HFFc6 (cell line): ENCODE measurements around the gene ZNF224. TPM values are rescaled to one million over a fixed set of nuclear protein-coding genes. Genes with fewer than 3 reads are reported as not detected.

Source experiments
- DNase-seq: peaks from one replicate; pipeline ENCODE4 v3.0.0-alpha.2; 2018
- H3K27ac Mint-ChIP-seq: 2 replicates; pipeline ENCODE4 v1.8.0; 2020; ENCODE audit warnings: mild to moderate bottlenecking, mixed read lengths
- H3K27me3 Mint-ChIP-seq: 2 replicates; pipeline ENCODE4 v1.8.0; 2021; ENCODE audit warnings: mild to moderate bottlenecking, moderate library complexity, mixed read lengths; ENCODE audit not compliant: insufficient read depth
- H3K36me3 Mint-ChIP-seq: 2 replicates; pipeline ENCODE4 v1.8.0; 2021; ENCODE audit warnings: low read depth, mixed read lengths
- H3K4me1 Mint-ChIP-seq: 2 replicates; pipeline ENCODE4 v1.8.0; 2020; ENCODE audit warnings: low read depth, mixed read lengths
- H3K4me3 Mint-ChIP-seq: 2 replicates; pipeline ENCODE4 v1.8.0; 2020; ENCODE audit warnings: mild to moderate bottlenecking, moderate library complexity, mixed read lengths
- H3K9me3 Mint-ChIP-seq: 2 replicates; pipeline ENCODE4 v1.8.0; 2020; ENCODE audit warnings: mild to moderate bottlenecking, mixed read lengths
- total RNA-seq, 6 experiments: library from RNA; stranded (reverse); fragmentation: NEBNext Ultra II Directional; extraction: Animal tissue kit (Norgen Biotek cat#: 25700); gene quantifications; 2 replicates in 1 of 6; 3 replicates in 5 of 6; pipeline ENCODE4 v1.2.3, GENCODE V29; 2021
- TF ChIP-seq, protein P1 (sequence below): fragments of 200-600 bp; sonication (generic); IDR thresholded peaks from 2 replicates; pipeline ENCODE4 v1.5.0; 2021; ENCODE audit warnings: antibody characterized with exemption, mild to moderate bottlenecking

ZNF224 gene
- total RNA-seq, 6 experiments from 2014 or later = 8.5 to 11.8 (median 10.8) TPM

DNA sequence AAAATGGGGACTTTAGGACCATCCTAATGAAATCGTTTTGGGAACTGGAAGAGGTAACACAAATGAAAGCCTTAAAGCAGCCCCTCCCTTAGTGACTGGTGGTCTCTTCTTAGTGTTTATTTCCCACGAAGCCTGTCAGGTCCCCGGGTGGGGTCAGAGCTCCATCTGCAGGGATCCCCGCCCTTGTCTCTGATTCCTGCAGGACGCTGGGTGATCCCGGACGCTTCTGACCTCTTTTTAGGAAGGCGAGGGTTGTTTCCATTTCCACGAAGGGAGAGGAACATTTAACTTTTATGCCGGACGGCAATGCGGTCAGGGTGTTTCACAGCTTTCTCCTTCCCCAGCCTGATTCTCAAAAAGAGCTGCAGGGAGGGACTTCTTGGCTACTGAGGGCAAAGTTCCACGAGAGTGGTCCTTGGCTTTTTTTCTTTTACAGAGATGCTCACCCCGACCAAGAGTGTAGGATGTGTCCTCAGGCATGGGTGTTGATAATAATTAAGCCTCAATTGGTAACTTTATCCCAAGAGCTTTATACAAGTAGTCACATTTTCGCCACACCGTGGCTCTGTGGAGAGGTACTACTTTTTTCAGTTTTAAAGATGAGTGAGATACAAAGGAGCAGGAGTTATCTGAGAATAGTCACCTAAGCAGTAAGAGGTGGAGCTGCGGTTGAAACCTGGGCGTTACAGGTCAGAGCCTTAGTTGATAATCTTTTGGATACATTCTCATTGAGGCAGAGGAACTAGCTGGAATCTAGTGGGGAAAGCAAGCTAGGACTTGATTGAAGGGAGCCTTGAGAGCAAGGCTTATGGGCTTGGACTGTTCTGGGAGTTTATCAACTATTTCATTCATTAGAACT, 21.4 kb upstream of the ZNF224 start:
- TF ChIP-seq, protein P1, sequence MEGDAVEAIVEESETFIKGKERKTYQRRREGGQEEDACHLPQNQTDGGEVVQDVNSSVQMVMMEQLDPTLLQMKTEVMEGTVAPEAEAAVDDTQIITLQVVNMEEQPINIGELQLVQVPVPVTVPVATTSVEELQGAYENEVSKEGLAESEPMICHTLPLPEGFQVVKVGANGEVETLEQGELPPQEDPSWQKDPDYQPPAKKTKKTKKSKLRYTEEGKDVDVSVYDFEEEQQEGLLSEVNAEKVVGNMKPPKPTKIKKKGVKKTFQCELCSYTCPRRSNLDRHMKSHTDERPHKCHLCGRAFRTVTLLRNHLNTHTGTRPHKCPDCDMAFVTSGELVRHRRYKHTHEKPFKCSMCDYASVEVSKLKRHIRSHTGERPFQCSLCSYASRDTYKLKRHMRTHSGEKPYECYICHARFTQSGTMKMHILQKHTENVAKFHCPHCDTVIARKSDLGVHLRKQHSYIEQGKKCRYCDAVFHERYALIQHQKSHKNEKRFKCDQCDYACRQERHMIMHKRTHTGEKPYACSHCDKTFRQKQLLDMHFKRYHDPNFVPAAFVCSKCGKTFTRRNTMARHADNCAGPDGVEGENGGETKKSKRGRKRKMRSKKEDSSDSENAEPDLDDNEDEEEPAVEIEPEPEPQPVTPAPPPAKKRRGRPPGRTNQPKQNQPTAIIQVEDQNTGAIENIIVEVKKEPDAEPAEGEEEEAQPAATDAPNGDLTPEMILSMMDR = no peak; the same call in 1 of the 2 replicates
- H3K4me3 Mint-ChIP-seq = peak overlapping the region; percentile 96
- peak overlapping the region; percentile 84 for H3K27ac Mint-ChIP-seq
- H3K4me1 Mint-ChIP-seq = peaks cover 24% of the 10 kb centered on the region
- H3K36me3 Mint-ChIP-seq = peaks cover 42% of the 10 kb centered on the region
- no peak for DNase-seq
- peaks cover 17% of the 10 kb centered on the region for H3K9me3 Mint-ChIP-seq
- H3K27me3 Mint-ChIP-seq = peaks cover 3% of the 10 kb centered on the region

DNA sequence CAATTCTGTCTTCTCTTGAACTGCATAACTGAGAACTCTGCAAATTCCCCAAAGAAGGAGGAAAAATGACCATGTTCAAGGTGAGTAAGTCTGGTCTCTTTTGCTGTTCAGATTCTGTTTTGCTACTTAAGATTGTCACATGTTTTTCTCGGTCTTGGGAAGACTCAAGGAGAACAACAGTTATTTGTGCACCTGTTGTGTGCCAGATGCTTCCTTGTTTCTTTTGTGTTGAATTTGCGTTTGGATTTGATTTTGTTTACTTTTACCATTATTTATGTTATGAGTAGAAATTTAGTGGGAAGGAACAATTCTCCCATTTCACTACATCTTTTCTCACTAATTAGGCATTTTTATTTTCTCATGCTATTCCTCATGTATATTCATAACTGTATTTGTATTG, 17.8 kb upstream of the ZNF224 start:
- peaks cover 5% of the 10 kb centered on the region for H3K9me3 Mint-ChIP-seq
- no peak overlapping the region for H3K27ac Mint-ChIP-seq
- H3K4me3 Mint-ChIP-seq = no peak overlapping the region
- no peak for DNase-seq
- TF ChIP-seq, protein P1 = no peak
- peaks cover 17% of the 10 kb centered on the region for H3K4me1 Mint-ChIP-seq
- peaks cover 3% of the 10 kb centered on the region for H3K27me3 Mint-ChIP-seq
- H3K36me3 Mint-ChIP-seq = peaks cover 30% of the 10 kb centered on the region

DNA sequence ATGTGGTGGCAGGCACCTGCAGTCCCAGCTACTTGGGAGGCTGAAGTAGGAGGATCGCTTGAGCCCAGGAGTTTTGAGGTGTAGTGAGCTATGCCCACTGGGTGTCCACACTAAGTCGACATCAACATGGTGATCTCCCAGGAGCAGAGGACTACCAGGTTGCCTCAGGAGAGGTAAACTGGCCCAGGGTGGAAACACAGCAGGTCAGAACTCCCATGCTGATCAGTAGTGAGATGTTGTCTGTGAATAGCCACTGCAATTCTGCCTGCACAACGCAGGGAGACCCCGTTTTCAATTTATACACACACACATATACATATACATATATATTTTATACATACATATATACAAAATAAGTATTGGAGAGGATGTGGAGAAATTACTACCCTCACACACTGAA, 2.1 kb upstream of the ZNF224 start:
- Mint-ChIP-seq H3K36me3 (peaks cover 13% of the 10 kb centered on the region), H3K4me1 (no peaks in the 10 kb centered on the region), H3K27me3 (peaks cover 3% of the 10 kb centered on the region), H3K9me3 (no peaks in the 10 kb centered on the region), H3K4me3 (no peak overlapping the region), H3K27ac (no peak overlapping the region)
- TF ChIP-seq, protein P1 = no peak
- no peak for DNase-seq

GRCh38 chr19:44107751-44108150, 13.6 kb downstream of the ZNF224 start:
- Mint-ChIP-seq H3K27me3 (no peaks in the 10 kb centered on the region), H3K27ac (no peak overlapping the region), H3K9me3 (peaks cover 56% of the 10 kb centered on the region), H3K4me1 (peaks cover 9% of the 10 kb centered on the region), H3K4me3 (no peak overlapping the region), H3K36me3 (peaks cover 79% of the 10 kb centered on the region)
- no peak for DNase-seq
- TF ChIP-seq, protein P1 = no peak

DNA sequence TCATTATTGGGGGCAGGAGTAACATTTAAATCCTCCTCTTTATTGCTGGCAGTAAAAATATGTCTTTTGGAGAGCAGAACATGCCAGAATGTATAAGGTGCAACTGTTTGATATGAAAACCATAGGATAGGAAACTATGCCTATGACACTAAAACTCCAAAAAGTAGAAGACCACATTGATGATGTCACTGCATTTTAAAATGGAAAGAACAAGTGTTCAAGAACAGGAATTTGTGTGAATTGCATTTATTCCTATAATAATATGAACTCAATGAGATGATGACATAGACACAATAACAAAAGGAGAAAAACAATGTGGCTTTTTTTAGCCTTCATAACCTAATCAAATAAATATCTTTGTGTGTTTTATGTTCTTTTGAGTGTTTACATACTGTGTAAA, 15.3 kb downstream of the ZNF224 start:
- no peak overlapping the region for H3K27ac Mint-ChIP-seq
- H3K9me3 Mint-ChIP-seq = peaks cover 56% of the 10 kb centered on the region
- H3K27me3 Mint-ChIP-seq = no peaks in the 10 kb centered on the region
- no peak for DNase-seq
- TF ChIP-seq, protein P1 = no peak
- H3K36me3 Mint-ChIP-seq = peaks cover 63% of the 10 kb centered on the region
- H3K4me3 Mint-ChIP-seq = no peak overlapping the region
- peaks cover 15% of the 10 kb centered on the region for H3K4me1 Mint-ChIP-seq
